Measurements from ENCODE around the gene HSPA12B.
A peak's percentile ranks its signal among the peaks of the same experiment; 100 is the strongest.

Gene HSPA12B

DNA sequence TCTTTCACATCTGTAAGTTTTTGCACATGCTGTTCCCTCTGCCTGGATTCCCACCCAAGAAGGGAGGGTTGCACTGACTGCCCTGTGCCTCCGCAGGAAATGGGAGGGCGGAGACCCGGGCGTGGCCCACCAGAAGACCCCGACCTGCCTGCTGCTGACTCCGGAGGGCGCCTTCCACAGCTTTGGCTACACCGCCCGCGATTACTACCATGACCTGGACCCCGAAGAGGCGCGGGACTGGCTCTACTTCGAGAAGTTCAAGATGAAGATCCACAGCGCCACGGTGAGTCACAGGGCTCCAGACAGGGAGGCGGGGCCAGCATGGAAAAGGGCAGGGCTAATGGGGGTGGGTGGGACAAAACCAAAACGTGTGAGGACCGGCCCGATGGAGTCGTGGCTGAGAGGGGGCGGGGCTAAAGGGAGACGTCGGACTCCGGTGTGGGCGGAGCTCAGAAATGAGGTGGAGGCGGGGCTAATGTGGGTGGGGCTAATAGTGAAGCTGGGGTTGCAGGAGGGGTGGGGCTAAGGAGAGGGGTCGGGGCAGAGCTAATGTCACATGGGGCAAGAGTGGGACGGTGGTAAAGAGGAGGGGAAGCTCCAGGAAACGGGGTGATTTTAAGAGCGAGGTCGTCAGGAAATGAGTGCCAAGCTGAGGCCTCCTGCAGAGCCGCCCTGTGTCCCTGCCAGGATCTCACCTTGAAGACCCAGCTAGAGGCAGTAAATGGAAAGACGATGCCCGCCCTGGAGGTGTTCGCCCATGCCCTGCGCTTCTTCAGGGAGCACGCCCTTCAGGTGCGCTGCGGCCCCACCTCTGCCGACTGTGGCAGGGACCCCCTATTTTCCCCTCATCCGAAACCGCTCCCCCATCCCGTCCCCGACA is 12.6 kb downstream of the HSPA12B start:
- H3K27me3 Mint-ChIP-seq: peaks cover 6% of the 10 kb centered on the region
- no peaks in the 10 kb centered on the region for H3K9me3 Mint-ChIP-seq
- no peak overlapping the region for H3K27ac Mint-ChIP-seq
- H3K4me1 Mint-ChIP-seq (ENCODE audit: low read depth): peaks cover 7% of the 10 kb centered on the region
- H3K36me3 Mint-ChIP-seq (ENCODE audit: low read depth): no peaks in the 10 kb centered on the region
- peak overlapping the region; percentile 47 for H3K4me3 Mint-ChIP-seq

DNA sequence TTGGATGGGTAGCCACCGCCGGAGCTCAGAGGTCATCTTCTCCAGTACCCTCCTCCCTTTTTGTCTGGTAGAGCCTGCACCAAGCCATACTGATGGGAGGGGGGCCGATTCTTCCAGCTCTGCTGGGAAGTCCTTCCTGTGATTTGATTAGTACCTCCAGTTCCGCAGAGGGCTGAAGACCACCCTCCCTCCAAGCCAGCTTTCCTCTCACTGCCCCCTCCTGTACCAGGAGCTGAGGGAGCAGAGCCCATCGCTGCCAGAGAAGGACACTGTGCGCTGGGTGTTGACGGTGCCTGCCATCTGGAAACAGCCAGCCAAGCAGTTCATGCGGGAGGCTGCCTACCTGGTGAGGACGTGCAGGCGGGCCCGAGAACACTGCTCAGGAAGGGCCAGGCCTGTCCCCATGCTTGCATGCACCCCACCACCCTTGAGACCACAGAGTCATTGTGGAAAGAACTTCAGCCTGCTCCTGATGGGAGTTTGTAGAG is 13.2 kb downstream of the HSPA12B start:
- Mint-ChIP-seq H3K9me3 (no peaks in the 10 kb centered on the region), H3K36me3 (ENCODE audit: low read depth) (no peaks in the 10 kb centered on the region), H3K4me3 (no peak overlapping the region), H3K27me3 (peaks cover 6% of the 10 kb centered on the region), H3K27ac (no peak overlapping the region), H3K4me1 (ENCODE audit: low read depth) (peaks cover 7% of the 10 kb centered on the region)

DNA sequence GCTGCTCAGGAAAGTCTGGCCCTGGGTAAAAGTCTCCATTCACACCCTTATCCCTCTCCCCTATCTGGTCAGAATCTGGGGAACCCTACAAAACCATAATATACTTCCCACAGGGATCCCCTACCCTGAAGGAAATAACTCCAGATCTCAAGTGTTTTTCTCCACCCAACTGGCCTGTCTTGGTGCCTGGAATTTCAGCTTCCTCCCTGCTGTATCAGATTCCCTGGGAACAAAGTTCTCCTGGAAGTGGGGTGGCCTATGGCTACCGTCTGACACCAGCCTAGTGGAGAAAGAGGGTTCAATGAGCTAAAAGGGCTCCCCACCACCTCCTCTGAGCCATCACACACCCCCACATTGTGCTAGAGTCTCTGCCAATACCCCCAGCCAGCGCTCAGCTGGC is 15.0 kb downstream of the HSPA12B start:
- Mint-ChIP-seq H3K4me3 (no peak overlapping the region), H3K9me3 (no peaks in the 10 kb centered on the region), H3K27ac (no peak overlapping the region), H3K36me3 (ENCODE audit: low read depth) (no peaks in the 10 kb centered on the region), H3K4me1 (ENCODE audit: low read depth) (peaks cover 12% of the 10 kb centered on the region), H3K27me3 (peaks cover 6% of the 10 kb centered on the region)

GRCh38 chr20:3748073-3748472 is 15.6 kb downstream of the HSPA12B start:
- peaks cover 6% of the 10 kb centered on the region for H3K27me3 Mint-ChIP-seq

GRCh38 chr20:3749087-3749688 is 16.7 kb downstream of the HSPA12B start:
- Mint-ChIP-seq H3K4me3 (no peak overlapping the region), H3K36me3 (ENCODE audit: low read depth) (no peaks in the 10 kb centered on the region), H3K9me3 (no peaks in the 10 kb centered on the region), H3K27me3 (peaks cover 6% of the 10 kb centered on the region), H3K27ac (no peak overlapping the region), H3K4me1 (ENCODE audit: low read depth) (peaks cover 15% of the 10 kb centered on the region)

More at GRCh38 chr20:3748073-3748472, 15.6 kb downstream of the HSPA12B start:
- H3K36me3 Mint-ChIP-seq (ENCODE audit: low read depth): no peaks in the 10 kb centered on the region
- H3K27ac Mint-ChIP-seq: no peak overlapping the region
- H3K4me1 Mint-ChIP-seq (ENCODE audit: low read depth): peaks cover 15% of the 10 kb centered on the region
- H3K9me3 Mint-ChIP-seq: no peaks in the 10 kb centered on the region
- H3K4me3 Mint-ChIP-seq: no peak overlapping the region

DNA sequence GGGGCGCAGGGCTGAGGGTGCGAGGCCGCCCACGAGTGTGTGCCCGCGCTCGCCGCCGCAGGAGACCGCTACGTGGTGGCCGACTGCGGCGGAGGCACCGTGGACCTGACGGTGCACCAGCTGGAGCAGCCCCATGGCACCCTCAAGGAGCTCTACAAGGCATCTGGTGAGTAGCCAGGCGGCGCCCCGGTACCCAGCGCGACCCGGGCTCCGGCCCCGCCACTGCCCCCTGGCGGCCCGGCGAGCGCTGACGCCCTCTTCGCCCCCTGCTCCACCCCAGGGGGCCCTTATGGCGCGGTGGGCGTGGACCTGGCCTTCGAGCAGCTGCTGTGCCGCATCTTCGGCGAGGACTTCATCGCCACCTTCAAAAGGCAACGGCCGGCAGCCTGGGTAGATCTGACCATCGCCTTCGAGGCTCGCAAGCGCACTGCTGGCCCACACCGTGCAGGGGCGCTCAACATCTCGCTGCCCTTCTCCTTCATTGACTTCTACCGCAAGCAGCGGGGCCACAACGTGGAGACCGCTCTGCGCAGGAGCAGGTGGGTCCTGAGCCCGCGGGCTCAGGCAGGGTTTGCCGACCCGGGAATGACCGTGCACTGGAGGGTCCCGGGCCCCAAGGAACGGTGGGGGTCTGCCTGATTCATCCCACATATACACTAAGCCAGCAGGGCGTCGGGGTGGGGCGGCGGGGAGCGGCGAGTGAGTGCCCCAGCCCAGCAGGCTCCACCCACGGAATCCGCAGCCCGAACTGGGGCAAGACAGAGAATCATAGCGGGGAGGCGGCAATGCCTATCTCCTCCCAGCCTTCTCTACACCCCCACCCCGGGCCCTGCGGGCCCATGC is 17.4 kb downstream of the HSPA12B start:
- H3K4me1 Mint-ChIP-seq (ENCODE audit: low read depth): peaks cover 15% of the 10 kb centered on the region
- H3K27ac Mint-ChIP-seq: no peak overlapping the region
- no peaks in the 10 kb centered on the region for H3K27me3 Mint-ChIP-seq
- H3K4me3 Mint-ChIP-seq: no peak overlapping the region
- no peaks in the 10 kb centered on the region for H3K9me3 Mint-ChIP-seq
- H3K36me3 Mint-ChIP-seq (ENCODE audit: low read depth): no peaks in the 10 kb centered on the region

DNA sequence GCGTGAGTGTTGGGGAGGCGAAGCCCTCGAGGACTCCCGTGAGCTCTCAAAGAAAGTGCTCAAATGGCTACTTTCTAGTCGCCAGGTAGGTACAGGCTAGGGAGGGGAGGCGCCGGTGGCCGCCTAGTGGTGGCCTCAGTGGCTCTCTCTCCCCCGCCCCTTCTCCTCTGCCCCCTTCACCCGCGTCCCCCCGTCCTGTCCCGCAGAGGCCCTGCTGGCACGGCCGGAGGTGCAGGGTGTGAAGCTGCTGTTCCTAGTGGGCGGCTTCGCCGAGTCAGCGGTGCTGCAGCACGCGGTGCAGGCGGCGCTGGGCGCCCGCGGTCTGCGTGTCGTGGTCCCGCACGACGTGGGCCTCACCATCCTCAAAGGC is 18.8 kb downstream of the HSPA12B start:
- no peaks in the 10 kb centered on the region for H3K9me3 Mint-ChIP-seq
- no peak overlapping the region for H3K4me3 Mint-ChIP-seq
- H3K36me3 Mint-ChIP-seq (ENCODE audit: low read depth): no peaks in the 10 kb centered on the region
- no peak overlapping the region for H3K27ac Mint-ChIP-seq
- H3K27me3 Mint-ChIP-seq: no peaks in the 10 kb centered on the region
- H3K4me1 Mint-ChIP-seq (ENCODE audit: low read depth): peaks cover 8% of the 10 kb centered on the region

- peaks cover 5% of the 10 kb centered on the region for H3K36me3 Mint-ChIP-seq (ENCODE audit: low read depth)
- H3K4me1 Mint-ChIP-seq (ENCODE audit: low read depth): peaks cover 8% of the 10 kb centered on the region
- H3K27ac Mint-ChIP-seq: peak overlapping the region; percentile 58
- H3K27me3 Mint-ChIP-seq: no peaks in the 10 kb centered on the region
- H3K9me3 Mint-ChIP-seq: no peaks in the 10 kb centered on the region
- H3K4me3 Mint-ChIP-seq: peak overlapping the region; percentile 69
These were observed 19.3 kb downstream of the HSPA12B start for GRCh38 chr20:3751675-3752385.

GRCh38 chr20:3752386-3752759 is 19.9 kb downstream of the HSPA12B start:
- Mint-ChIP-seq H3K4me3 (peak overlapping the region; percentile 69), H3K27ac (peak overlapping the region; percentile 58), H3K36me3 (ENCODE audit: low read depth) (peaks cover 7% of the 10 kb centered on the region), H3K27me3 (no peaks in the 10 kb centered on the region), H3K9me3 (no peaks in the 10 kb centered on the region), H3K4me1 (ENCODE audit: low read depth) (peaks cover 8% of the 10 kb centered on the region)

DNA sequence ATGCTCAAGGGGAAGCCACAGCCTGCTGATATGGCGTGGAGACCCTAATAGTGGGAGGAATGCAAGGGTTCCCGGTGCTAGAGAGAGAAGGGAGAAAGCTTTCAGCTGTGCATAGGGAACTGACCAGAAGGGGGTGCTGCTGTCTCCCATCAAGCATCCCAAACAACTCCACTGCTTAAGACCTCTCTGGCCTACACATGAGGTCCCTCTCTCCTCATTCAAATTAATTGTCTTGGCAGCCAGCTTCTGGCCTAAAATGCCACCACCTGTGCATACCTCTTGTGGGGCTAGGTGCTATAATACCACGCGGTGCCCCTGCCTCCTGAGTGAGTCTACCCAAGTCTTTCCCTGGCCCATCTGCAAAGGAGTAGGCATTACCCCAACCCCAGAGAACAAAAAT is 20.6 kb downstream of the HSPA12B start:
- Mint-ChIP-seq H3K27me3 (no peaks in the 10 kb centered on the region), H3K9me3 (no peaks in the 10 kb centered on the region), H3K27ac (no peak overlapping the region), H3K4me3 (no peak overlapping the region), H3K4me1 (ENCODE audit: low read depth) (peaks cover 8% of the 10 kb centered on the region), H3K36me3 (ENCODE audit: low read depth) (peaks cover 14% of the 10 kb centered on the region)

- Mint-ChIP-seq H3K9me3 (no peaks in the 10 kb centered on the region), H3K36me3 (ENCODE audit: low read depth) (peaks cover 16% of the 10 kb centered on the region), H3K4me3 (no peak overlapping the region), H3K4me1 (ENCODE audit: low read depth) (peaks cover 8% of the 10 kb centered on the region), H3K27ac (no peak overlapping the region), H3K27me3 (no peaks in the 10 kb centered on the region)
These were observed 21.2 kb downstream of the HSPA12B start for GRCh38 chr20:3753501-3754275.

DNA sequence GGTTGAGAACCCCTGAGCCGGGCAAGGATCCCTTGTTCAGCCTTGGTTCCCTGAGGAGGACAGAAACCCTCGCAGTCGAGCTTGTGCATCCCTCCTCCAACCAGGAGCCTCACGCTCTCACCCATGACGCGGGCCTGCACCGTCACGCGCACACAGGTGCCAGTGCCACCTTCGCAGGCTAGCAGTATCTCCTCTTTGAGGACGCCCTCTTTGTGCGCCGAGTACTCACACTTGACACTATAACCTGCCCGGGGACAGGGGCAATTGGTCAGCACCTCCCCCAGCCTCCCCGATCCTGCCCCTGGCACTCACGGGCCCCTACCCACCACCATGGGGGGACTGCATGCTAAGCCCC is 21.8 kb downstream of the HSPA12B start:
- Mint-ChIP-seq H3K9me3 (no peaks in the 10 kb centered on the region), H3K27ac (no peak overlapping the region), H3K27me3 (no peaks in the 10 kb centered on the region), H3K4me3 (no peak overlapping the region), H3K4me1 (ENCODE audit: low read depth) (peaks cover 8% of the 10 kb centered on the region), H3K36me3 (ENCODE audit: low read depth) (peaks cover 16% of the 10 kb centered on the region)

- H3K27me3 Mint-ChIP-seq: no peaks in the 10 kb centered on the region
- no peaks in the 10 kb centered on the region for H3K9me3 Mint-ChIP-seq
- peaks cover 16% of the 10 kb centered on the region for H3K36me3 Mint-ChIP-seq (ENCODE audit: low read depth)
- H3K4me1 Mint-ChIP-seq (ENCODE audit: low read depth): peaks cover 8% of the 10 kb centered on the region
- no peak overlapping the region for H3K27ac Mint-ChIP-seq
- no peak overlapping the region for H3K4me3 Mint-ChIP-seq
These were observed 22.8 kb downstream of the HSPA12B start for GRCh38 chr20:3755269-3755668.
